Activated CD8-positive, alpha-beta memory T cell treated with anti-CD3 and anti-CD28 coated beads for 4 hours (primary cell): ENCODE measurements around the gene REC8.

ENCODE experiments used
- DNase-seq, 2 donors: peaks; one replicate each; pipeline ENCODE4 v3.0.0-alpha.2; 2020; ENCODE audit warnings: low read depth in 2 of 2

The REC8 gene

GRCh38 chr14:24138396-24139271 is 33.2 kb upstream of the REC8 start:
- no peak for DNase-seq

- no peak for DNase-seq
Observed at GRCh38 chr14:24139272-24139934, 32.5 kb upstream of the REC8 start.

- peak; percentile 99 for DNase-seq
Observed at GRCh38 chr14:24141097-24141880, 30.6 kb upstream of the REC8 start, which contains the start of gene EMC9. Gene EMC9 (minus strand): TSS chr14:24141591. CDS start chr14:24141304, 287 bp downstream.

- no peak for DNase-seq
Observed at GRCh38 chr14:24143511-24143910, 28.4 kb upstream of the REC8 start.

- no peak for DNase-seq
Observed at GRCh38 chr14:24144451-24144850, 27.4 kb upstream of the REC8 start.

- no peak for DNase-seq
Observed at GRCh38 chr14:24145219-24145618, 26.7 kb upstream of the REC8 start.

GRCh38 chr14:24145690-24146452 is 26.0 kb upstream of the REC8 start:
- no peak for DNase-seq

GRCh38 chr14:24146453-24146977 is 25.4 kb upstream of the REC8 start, which contains the start of gene PSME2:
Gene PSME2 (minus strand): TSS chr14:24146610. CDS start chr14:24146581, 29 bp downstream.
- peak; percentile 61 to 64 for DNase-seq

- peak; percentile 93 to 96 for DNase-seq
Observed at GRCh38 chr14:24146978-24147760, 24.7 kb upstream of the REC8 start, which contains the start of gene RNF31. Gene RNF31 (plus strand): TSS chr14:24147498. CDS start chr14:24147699, 201 bp downstream.

- no peak for DNase-seq
Observed at GRCh38 chr14:24147761-24148428, 24.0 kb upstream of the REC8 start.

- no peak for DNase-seq
Observed at GRCh38 chr14:24149302-24149969, 22.4 kb upstream of the REC8 start.

GRCh38 chr14:24150061-24150460 is 21.8 kb upstream of the REC8 start:
- DNase-seq, result no peak

- no peak for DNase-seq
Observed at GRCh38 chr14:24150567-24150966, 21.3 kb upstream of the REC8 start.

- DNase-seq, result no peak
Observed at GRCh38 chr14:24150993-24151392, 20.9 kb upstream of the REC8 start.

- no peak for DNase-seq
Observed at GRCh38 chr14:24151404-24152080, 20.3 kb upstream of the REC8 start.

- no peak for DNase-seq
Observed at GRCh38 chr14:24155100-24155499, 16.8 kb upstream of the REC8 start.

GRCh38 chr14:24156840-24157239 is 15.0 kb upstream of the REC8 start:
- DNase-seq, result no peak

GRCh38 chr14:24157331-24157730 is 14.5 kb upstream of the REC8 start:
- DNase-seq, result no peak
